ENCODE measurements around the gene WEE1.
"Not testable (repeated sequence)": the region's sequence is repeated elsewhere in the genome, so short reads cannot be mapped to it uniquely, and the experiment has no call there.

WEE1 gene

GRCh38 chr11:9533736-9534473 is 39.6 kb upstream of the WEE1 start:
- DNase-seq (ENCODE audit: low read depth): no peak
- H3K4me1 ChIP-seq (ENCODE audit: control insufficient read depth, insufficient read depth, low read length): peaks cover 17% of the 10 kb centered on the region
- no peak overlapping the region for H3K9ac ChIP-seq (ENCODE audit: low read length)
- no peaks in the 10 kb centered on the region for H3K27me3 ChIP-seq (replicated peaks; ENCODE audit: control insufficient read depth, insufficient read depth, low read length)
- H3K4me3 ChIP-seq (ENCODE audit: low read length): no peak overlapping the region
- no peaks in the 10 kb centered on the region for H3K9me3 ChIP-seq (ENCODE audit: control insufficient read depth, low read length)
- no peaks in the 10 kb centered on the region for H3K36me3 ChIP-seq (ENCODE audit: control insufficient read depth, insufficient read depth, low read length, severe bottlenecking)

DNA sequence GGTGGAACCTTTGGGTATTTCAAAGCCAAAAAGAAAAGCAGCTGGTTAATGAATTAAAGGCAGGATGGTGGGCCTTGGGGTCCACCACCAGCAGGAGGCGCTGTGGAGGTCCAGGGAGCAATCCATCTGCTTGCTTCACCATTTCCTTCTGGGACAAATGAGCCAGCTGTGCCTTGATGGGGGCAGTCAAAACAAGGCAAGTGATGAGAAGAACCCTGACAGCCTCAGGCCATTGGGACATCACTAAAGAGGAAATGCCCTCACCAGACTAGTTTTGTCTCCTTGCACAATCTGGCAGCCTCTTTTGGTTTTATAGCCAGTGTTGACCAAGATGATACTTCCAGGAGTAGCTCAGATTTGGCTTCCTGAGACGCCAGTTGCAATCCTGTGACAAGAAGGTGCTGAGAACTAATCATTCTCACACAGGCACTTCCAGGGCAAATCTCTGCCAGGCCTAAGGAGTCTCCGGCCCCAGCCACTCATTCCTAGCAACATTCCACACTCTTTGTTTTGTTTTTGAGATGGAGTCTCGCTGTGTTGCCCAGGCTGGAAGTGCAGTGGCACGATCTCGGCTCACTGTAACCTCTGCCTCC is 38.2 kb upstream of the WEE1 start:
- Histone ChIP-seq H3K27me3 (replicated peaks; ENCODE audit: control insufficient read depth, insufficient read depth, low read length) (no peaks in the 10 kb centered on the region), H3K36me3 (ENCODE audit: control insufficient read depth, insufficient read depth, low read length, severe bottlenecking) (no peaks in the 10 kb centered on the region), H3K9ac (ENCODE audit: low read length) (peak overlapping the region; percentile 35), H3K4me1 (ENCODE audit: control insufficient read depth, insufficient read depth, low read length) (peaks cover 5% of the 10 kb centered on the region), H3K4me3 (ENCODE audit: low read length) (no peak overlapping the region), H3K9me3 (ENCODE audit: control insufficient read depth, low read length) (no peaks in the 10 kb centered on the region)
- DNase-seq (ENCODE audit: low read depth): peak; percentile 72

DNA sequence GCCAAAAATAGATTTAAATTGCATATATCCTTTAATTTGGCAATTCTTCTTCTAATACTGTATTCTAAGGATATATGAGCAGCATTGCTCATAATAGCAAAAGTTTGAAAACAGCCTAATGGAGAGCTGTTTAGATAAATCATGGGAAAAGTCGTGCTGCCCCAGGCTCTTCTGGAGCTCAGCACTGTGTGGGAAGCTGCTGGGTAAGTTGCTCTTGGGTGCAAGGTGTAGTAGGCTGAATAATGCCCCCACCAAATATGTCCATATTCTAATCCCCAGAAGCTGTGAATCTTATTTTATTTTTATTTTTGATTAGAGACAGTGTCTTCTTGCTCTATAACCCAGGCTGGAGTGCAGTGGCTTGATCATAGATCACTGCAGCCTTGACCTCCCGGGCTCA is 34.9 kb upstream of the WEE1 start:
- Histone ChIP-seq H3K4me1 (ENCODE audit: control insufficient read depth, insufficient read depth, low read length) (peaks cover 5% of the 10 kb centered on the region), H3K27me3 (replicated peaks; ENCODE audit: control insufficient read depth, insufficient read depth, low read length) (no peaks in the 10 kb centered on the region), H3K9ac (ENCODE audit: low read length) (no peak overlapping the region), H3K36me3 (ENCODE audit: control insufficient read depth, insufficient read depth, low read length, severe bottlenecking) (no peaks in the 10 kb centered on the region), H3K4me3 (ENCODE audit: low read length) (no peak overlapping the region), H3K9me3 (ENCODE audit: control insufficient read depth, low read length) (no peaks in the 10 kb centered on the region)
- no peak for DNase-seq (ENCODE audit: low read depth)

- DNase-seq (ENCODE audit: low read depth); H3K36me3 ChIP-seq (ENCODE audit: control insufficient read depth, insufficient read depth, low read length, severe bottlenecking); H3K9me3 ChIP-seq (ENCODE audit: control insufficient read depth, low read length); H3K4me1 ChIP-seq (ENCODE audit: control insufficient read depth, insufficient read depth, low read length); H3K4me3 ChIP-seq (ENCODE audit: low read length); H3K27me3 ChIP-seq (replicated peaks; ENCODE audit: control insufficient read depth, insufficient read depth, low read length); H3K9ac ChIP-seq (ENCODE audit: low read length): not testable (repeated sequence)
These were observed 24.3 kb upstream of the WEE1 start for GRCh38 chr11:9549216-9549615.

GRCh38 chr11:9550191-9550628 is 23.3 kb upstream of the WEE1 start:
- H3K9me3 ChIP-seq (ENCODE audit: control insufficient read depth, low read length): no peaks in the 10 kb centered on the region
- no peaks in the 10 kb centered on the region for H3K27me3 ChIP-seq (replicated peaks; ENCODE audit: control insufficient read depth, insufficient read depth, low read length)
- H3K4me1 ChIP-seq (ENCODE audit: control insufficient read depth, insufficient read depth, low read length): no peaks in the 10 kb centered on the region
- no peak overlapping the region for H3K4me3 ChIP-seq (ENCODE audit: low read length)
- H3K36me3 ChIP-seq (ENCODE audit: control insufficient read depth, insufficient read depth, low read length, severe bottlenecking): no peaks in the 10 kb centered on the region
- H3K9ac ChIP-seq (ENCODE audit: low read length): no peak overlapping the region
- no peak for DNase-seq (ENCODE audit: low read depth)

DNA sequence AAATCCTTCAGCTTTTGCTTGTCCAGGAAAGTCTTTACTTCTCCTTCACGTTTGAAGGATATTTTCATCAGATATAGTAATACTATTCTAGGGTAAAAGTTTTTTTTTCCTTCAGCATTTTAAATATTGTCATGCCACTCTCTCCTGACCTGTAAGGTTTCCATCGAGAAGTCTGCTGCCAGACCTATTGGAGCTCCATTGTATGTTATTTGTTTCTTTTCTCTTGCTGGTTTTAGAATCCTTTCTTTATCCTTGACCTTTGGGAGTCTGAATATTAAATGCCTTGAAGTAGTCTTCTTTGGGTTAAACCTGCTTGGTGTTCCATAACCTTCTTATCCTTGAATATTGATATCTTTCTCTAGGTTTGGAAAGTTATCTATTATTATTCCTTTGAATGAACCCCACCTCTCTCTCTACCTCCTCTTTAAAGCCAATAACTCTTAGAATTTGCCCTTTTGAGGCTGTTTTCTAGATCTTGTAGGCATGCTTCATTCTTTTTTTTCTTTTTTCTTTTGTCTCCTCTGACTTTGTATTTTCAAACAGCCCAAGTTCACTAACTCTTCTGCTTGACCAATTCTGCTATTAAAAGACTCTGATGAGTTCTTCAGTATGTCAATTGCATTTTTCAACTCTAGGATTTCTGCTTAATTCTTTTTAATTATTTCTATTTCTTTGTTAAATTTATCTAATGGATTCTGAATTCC is 12.0 kb upstream of the WEE1 start:
- DNase-seq (ENCODE audit: low read depth): no peak
- Histone ChIP-seq H3K9ac (ENCODE audit: low read length) (no peak overlapping the region), H3K9me3 (ENCODE audit: control insufficient read depth, low read length) (peaks cover 2% of the 10 kb centered on the region)

GRCh38 chr11:9562716-9563115 is 10.8 kb upstream of the WEE1 start:
- Histone ChIP-seq H3K9me3 (ENCODE audit: control insufficient read depth, low read length) (peaks cover 2% of the 10 kb centered on the region), H3K9ac (ENCODE audit: low read length) (no peak overlapping the region), H3K4me1 (ENCODE audit: control insufficient read depth, insufficient read depth, low read length) (peaks cover 26% of the 10 kb centered on the region), H3K36me3 (ENCODE audit: control insufficient read depth, insufficient read depth, low read length, severe bottlenecking) (no peaks in the 10 kb centered on the region), H3K27me3 (replicated peaks; ENCODE audit: control insufficient read depth, insufficient read depth, low read length) (no peaks in the 10 kb centered on the region), H3K4me3 (ENCODE audit: low read length) (no peak overlapping the region)
- no peak for DNase-seq (ENCODE audit: low read depth)

More for the DNA sequence above, 12.0 kb upstream of the WEE1 start:
- Histone ChIP-seq H3K4me1 (ENCODE audit: control insufficient read depth, insufficient read depth, low read length) (peaks cover 17% of the 10 kb centered on the region), H3K27me3 (replicated peaks; ENCODE audit: control insufficient read depth, insufficient read depth, low read length) (no peaks in the 10 kb centered on the region), H3K4me3 (ENCODE audit: low read length) (no peak overlapping the region), H3K36me3 (ENCODE audit: control insufficient read depth, insufficient read depth, low read length, severe bottlenecking) (peaks cover 4% of the 10 kb centered on the region)

DNA sequence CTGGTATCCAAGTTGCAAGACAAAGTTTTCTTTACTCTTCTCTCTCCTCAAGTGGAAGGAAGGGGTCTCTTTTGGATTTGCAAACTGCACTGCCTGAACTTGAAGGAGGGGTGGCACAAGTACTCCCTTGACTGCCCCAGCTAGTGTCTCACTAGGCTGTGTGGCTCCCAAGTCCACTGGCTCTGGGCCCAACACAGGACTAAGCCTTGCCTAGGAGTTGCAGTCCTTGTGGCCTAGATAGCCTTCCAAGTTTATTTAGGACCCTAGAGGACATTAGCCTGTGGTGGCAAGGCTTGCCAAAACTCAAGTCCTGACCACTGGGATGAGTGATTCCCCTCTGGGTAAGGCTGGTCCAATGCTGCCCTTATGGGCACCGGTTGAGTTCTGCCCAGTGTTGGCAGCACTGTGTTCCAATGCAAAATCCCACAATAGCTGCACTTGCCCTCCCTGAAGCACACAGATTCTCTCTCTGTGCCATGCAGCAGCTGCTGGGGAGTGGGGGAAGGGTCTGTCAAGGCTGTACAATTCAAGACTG is 10.2 kb upstream of the WEE1 start:
- Histone ChIP-seq H3K4me3 (ENCODE audit: low read length) (no peak overlapping the region), H3K9me3 (ENCODE audit: control insufficient read depth, low read length) (peaks cover 2% of the 10 kb centered on the region), H3K9ac (ENCODE audit: low read length) (no peak overlapping the region), H3K4me1 (ENCODE audit: control insufficient read depth, insufficient read depth, low read length) (peaks cover 29% of the 10 kb centered on the region), H3K36me3 (ENCODE audit: control insufficient read depth, insufficient read depth, low read length, severe bottlenecking) (no peaks in the 10 kb centered on the region), H3K27me3 (replicated peaks; ENCODE audit: control insufficient read depth, insufficient read depth, low read length) (no peaks in the 10 kb centered on the region)
- DNase-seq (ENCODE audit: low read depth): no peak

DNA sequence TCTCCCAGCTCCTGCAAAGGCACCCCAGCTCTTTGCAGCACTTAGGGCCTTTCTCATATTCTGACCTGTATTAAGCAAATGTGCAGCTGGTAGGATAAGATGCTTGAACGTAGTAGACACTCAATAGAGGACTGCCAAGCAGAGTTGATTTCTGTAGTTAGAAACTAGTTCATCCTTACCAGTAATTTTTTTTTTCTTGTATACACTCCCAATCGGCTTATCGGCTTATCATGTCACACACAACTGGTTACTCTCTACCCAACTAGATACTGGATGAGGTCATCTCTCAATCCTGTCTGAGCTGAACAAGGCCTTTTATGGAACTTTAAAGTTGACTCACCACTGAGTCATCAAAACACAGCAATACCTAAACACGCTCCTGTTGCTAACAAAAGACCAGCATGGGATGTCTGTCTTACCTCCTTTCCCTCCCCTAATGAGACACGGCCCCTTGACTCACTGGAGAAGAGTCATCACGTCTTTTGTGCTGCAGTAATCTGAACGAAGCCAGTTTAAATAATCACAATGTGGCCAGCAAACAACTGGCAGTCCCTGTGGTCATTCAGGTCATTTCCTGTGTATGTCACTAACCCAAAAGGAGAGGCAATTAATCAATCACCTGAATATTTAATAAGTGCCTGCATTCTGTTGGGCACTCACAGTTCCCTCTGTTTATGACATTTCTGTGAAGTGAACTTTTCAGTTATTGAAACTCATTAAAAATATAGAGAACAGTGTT is 7.5 kb upstream of the WEE1 start:
- Histone ChIP-seq H3K4me1 (ENCODE audit: control insufficient read depth, insufficient read depth, low read length) (peaks cover 46% of the 10 kb centered on the region), H3K4me3 (ENCODE audit: low read length) (peak overlapping the region; percentile 53), H3K27me3 (replicated peaks; ENCODE audit: control insufficient read depth, insufficient read depth, low read length) (no peaks in the 10 kb centered on the region), H3K9me3 (ENCODE audit: control insufficient read depth, low read length) (no peaks in the 10 kb centered on the region), H3K9ac (ENCODE audit: low read length) (peak overlapping the region; percentile 69), H3K36me3 (ENCODE audit: control insufficient read depth, insufficient read depth, low read length, severe bottlenecking) (no peaks in the 10 kb centered on the region)
- peak; percentile 98 for DNase-seq (ENCODE audit: low read depth)

DNA sequence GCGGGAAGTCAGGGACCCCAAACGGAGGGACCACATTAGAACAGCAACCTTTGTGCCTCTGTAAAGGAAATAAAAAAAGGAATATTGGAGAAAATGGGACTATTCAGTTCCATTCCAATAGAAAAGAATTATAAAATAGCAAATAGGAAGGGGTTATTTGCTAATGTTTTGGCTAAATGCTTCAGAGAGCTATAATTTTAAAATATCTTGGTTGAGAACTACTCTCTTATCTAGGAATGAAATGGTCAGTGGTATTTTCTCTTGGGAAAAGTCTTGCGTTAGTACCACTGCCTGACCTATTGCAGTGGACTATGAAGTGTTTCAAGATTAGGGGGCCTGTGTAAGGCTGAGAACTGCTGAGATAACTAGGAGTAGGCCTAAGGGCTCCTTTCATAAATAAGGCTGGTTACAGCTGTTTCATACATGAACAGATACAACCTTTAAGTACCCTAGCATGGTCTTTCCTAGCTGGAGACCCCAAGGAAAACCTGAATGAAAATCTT is 6.9 kb upstream of the WEE1 start:
- Histone ChIP-seq H3K27me3 (replicated peaks; ENCODE audit: control insufficient read depth, insufficient read depth, low read length) (no peaks in the 10 kb centered on the region), H3K36me3 (ENCODE audit: control insufficient read depth, insufficient read depth, low read length, severe bottlenecking) (no peaks in the 10 kb centered on the region), H3K4me1 (ENCODE audit: control insufficient read depth, insufficient read depth, low read length) (peaks cover 46% of the 10 kb centered on the region), H3K9ac (ENCODE audit: low read length) (peak overlapping the region; percentile 69), H3K4me3 (ENCODE audit: low read length) (peak overlapping the region; percentile 53), H3K9me3 (ENCODE audit: control insufficient read depth, low read length) (no peaks in the 10 kb centered on the region)
- DNase-seq (ENCODE audit: low read depth): peak; percentile 86
